ENCODE measurements around the gene DYNC2H1.
"Not testable (repeated sequence)": the region's sequence is repeated elsewhere in the genome, so short reads cannot be mapped to it uniquely, and the experiment has no call there.

Gene DYNC2H1

GRCh38 chr11:103141986-103142385 lies 32.8 kb downstream of the DYNC2H1 start:
- DNase-seq (ENCODE audit: low read depth) = not testable (repeated sequence)

DNA sequence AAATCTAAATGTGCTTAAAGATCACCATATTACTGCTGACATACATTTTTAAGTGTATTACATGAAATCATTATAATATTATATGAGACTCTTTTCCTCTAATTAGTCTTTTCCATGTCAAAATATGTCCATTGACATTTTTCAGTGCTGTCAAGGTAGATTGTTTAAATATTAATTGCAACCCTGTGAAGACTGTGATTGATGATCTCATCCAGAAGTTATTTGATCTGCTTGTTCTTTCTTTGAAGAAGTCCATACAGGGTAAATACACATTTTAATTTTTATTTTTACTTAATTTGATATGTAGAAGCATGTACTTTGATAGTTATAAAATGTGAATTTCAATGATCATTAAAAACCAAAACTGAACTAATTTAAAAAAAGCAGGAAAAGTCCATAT lies 38.4 kb downstream of the DYNC2H1 start:
- DNase-seq (ENCODE audit: low read depth) = no peak

- DNase-seq (ENCODE audit: low read depth) = no peak
Measured at GRCh38 chr11:103157542-103157941, 48.3 kb downstream of the DYNC2H1 start.

- DNase-seq (ENCODE audit: low read depth) = no peak
Measured at GRCh38 chr11:103164093-103164796, 55.0 kb downstream of the DYNC2H1 start.

DNA sequence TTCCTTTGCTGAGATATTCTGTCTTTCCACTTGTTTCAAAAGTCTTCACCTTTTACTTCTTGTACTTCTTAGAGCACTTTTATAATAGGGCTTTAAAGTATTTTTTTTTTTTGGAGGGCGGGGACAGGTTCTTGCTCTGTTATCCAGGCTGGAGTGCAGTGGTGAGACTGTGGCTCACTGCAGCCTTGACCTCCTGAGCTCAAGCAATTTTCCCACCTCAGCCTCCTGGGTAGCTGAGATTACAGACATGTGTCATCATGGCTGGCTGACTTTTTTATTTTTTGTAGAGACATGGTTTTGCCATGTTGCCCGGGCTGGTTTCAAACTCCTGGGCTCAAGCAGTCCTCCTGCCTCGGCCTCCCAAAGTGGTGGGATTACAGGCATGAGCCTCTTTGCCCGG lies 57.9 kb downstream of the DYNC2H1 start:
- no peak for DNase-seq (ENCODE audit: low read depth)

DNA sequence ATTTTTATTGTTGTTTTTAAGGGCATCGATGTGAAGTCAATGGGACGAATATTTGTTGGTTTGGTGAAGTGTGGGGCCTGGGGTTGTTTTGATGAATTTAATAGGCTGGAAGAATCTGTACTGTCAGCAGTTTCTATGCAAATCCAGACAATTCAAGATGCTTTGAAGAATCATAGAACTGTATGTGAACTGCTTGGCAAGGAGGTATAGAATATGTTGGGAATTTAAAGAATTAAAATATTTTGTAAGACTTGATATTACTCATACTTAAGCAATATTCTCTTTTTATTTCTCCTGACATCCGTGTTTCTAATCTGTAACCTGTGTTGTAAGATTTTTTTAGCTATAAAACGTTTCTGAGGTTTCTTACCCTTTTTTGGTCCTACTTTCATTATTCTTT lies 61.6 kb downstream of the DYNC2H1 start:
- DNase-seq (ENCODE audit: low read depth) = peak; percentile 27

DNA sequence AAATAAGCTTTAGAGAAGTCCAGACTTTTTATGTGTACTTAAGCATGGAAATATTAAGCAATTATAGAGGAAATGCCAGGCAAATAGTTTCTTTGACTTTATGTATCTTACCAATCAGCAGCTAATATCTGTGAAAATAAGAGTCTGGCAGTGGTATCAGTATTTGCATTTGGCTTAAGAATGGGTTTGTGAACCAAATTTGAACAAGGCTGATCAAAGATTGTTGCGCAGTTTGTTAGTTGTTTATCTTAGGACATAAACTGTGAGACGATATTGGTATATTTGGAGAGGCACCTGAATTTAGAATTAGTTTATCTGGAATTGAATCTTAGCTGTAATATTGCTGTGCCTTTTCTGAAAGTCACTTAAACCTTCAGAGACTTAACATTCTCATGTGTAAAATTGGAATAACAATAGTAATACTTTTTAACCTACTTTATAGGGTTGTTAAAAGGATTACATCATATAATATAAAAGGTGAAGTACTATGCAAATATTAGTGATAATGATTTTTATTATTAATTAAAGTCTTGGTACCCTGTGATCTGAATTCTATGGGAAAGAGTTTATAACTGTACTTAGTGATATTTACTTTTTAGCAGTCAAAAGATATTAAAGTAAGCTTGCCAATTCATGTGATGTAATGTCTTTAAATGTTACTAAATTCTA lies 66.4 kb downstream of the DYNC2H1 start:
- no peak for DNase-seq (ENCODE audit: low read depth)

DNA sequence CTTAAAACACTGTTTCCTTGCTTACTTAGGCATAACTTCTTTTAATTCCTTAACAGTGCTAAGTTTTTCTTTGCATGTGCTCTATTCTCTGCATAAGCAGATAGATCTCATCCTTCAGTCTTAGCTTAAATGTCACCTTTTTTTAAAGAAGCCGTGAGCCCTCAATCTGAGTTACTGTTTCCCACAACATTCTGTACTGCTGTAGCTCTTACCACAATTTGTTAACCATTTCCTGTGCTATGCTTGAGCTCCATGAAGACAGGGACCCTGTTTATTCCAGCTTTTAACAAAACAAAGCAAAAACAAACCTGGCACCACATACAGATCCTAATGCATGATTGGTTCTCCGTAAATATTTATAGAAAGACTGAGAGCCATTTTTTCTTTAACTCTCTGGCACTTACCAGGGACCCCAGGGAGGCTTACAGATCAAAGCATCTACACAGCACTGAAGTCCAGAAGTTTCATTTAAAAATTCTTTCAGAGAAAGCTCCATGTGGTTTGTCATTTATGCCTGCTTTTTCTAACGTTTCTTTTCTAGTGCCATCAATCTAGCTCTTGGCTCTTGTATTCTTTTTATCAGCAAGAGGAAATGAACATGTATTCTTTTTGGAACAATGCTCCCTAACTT lies 74.9 kb downstream of the DYNC2H1 start:
- no peak for DNase-seq (ENCODE audit: low read depth)

DNA sequence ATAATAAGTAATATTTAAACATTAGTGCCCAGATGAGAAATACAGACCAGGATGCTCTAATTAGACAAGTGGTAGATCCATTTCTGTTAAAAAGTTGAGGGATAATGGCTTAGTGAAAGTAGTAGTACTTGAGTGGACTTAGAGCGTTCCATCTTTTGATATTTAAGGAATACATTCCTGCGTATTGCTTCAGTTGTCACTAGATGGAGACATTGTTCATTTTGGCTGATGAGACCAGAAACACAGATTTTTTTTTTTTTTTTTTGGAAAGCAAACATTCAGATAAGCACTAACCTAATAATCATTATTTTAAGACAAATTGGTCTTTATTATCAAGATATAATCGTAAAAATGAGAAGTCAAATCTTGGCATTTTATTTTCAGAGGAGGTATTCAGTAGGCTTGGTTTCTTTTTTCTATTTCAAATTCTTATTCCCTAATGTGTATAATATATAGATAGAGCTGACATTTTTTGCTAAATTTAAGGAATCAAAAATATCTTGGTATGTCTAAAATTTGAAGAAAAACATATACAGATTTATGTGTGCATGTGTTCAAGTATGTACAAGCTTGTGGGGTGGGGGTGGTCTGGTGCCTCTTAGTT lies 92.9 kb downstream of the DYNC2H1 start:
- DNase-seq (ENCODE audit: low read depth) = peak; percentile 20

DNA sequence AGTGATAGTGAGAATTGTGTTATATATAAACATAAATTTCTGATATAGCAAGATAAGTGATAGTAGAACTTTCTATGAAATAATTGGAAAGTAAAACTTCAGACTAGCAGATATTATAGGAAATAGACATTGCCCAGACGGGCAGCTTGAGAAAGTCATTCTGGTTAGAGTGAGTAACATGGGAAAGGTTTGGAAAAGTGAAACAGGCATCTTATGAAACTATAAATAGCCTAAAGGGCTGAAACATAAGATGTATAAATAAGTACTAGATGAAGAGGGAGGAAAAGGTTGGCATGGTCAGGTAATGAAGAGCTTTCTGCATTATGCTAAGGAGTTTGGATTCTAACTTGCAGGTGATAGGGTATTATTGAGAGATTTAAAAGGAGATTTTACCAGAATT lies 101.3 kb downstream of the DYNC2H1 start:
- no peak for DNase-seq (ENCODE audit: low read depth)

DNA sequence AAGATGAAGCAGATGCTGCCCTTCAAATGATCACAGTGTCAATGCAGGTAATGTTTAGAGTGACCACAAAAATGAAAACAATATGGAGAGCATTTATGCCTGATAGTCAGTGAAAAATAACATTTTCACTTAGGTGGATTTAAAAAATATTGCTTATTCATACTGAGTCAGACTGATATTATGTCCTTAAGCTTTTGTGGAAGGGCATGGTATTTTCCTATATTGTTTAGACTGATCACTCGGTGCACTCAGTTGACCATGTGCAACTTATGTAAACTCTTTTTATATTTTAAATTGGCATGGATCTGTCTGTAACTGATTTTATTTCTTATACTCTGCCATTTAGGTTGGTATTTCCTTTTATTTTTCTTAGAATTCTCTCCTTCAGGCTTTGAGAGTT lies 106.6 kb downstream of the DYNC2H1 start:
- DNase-seq (ENCODE audit: low read depth) = no peak

- no peak for DNase-seq (ENCODE audit: low read depth)
Measured at GRCh38 chr11:103220133-103220532, 110.9 kb downstream of the DYNC2H1 start.

GRCh38 chr11:103222806-103223205 lies 113.6 kb downstream of the DYNC2H1 start:
- no peak for DNase-seq (ENCODE audit: low read depth)

- no peak for DNase-seq (ENCODE audit: low read depth)
Measured at GRCh38 chr11:103228807-103229206, 119.6 kb downstream of the DYNC2H1 start.

DNA sequence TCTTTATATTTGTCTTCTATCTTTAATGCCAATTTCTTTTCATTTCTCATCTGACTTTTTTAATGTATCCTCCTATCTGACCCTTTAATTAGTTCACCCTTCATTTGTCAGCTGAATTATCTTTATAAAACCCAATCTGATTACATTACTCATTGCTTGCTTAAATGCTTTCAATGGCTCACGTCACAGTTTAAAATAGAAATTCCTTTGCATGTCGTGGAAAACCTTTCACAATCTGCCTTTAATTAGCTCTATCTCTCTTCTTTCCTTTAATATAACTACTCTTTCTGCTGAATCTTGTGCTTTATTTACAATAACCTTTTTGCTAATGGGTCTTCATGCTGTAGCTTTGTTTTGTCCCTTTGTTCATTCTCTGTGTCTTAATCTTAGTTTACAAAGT lies 125.7 kb downstream of the DYNC2H1 start:
- DNase-seq (ENCODE audit: low read depth) = no peak

DNA sequence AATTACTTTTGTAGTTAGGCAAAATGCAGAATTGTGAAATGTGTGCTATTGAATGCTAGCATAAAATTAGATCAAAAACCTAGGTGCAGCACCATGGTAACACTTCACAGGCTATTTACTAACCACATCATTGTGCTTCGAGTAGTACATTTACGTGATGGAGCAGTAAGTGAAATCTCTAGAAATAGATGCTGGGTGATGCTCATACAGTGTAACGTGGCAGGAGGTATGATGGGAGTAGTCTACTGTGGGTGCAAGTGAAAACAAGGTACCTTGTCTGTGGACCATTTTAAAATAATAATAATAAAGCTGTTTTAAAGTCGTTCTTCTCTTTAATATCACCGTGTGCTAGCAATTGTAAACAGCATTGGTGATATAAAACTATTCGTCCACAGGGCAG lies 132.3 kb downstream of the DYNC2H1 start:
- no peak for DNase-seq (ENCODE audit: low read depth)

GRCh38 chr11:103254123-103254522 lies 144.9 kb downstream of the DYNC2H1 start:
- no peak for DNase-seq (ENCODE audit: low read depth)

DNA sequence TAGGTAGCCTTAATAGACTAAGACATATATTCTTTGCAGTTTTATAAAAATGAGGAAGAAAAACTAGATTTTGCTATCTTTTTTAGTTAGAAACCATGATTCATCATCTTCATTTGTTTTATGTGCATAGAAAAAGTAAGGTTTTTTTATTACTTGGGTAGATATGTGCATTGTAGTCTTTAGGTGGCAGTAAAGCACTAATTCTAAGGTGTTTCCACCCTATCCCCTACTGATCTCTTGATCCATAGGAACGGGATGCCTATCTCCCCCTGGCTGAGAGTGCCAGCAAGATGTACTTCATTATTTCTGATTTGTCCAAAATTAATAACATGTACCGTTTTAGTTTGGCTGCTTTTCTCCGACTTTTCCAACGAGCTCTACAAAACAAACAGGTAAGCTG lies 148.1 kb downstream of the DYNC2H1 start:
- DNase-seq (ENCODE audit: low read depth) = no peak

- DNase-seq (ENCODE audit: low read depth) = no peak
Measured at GRCh38 chr11:103266167-103266831, 157.1 kb downstream of the DYNC2H1 start.

GRCh38 chr11:103272876-103273275 lies 163.7 kb downstream of the DYNC2H1 start:
- DNase-seq (ENCODE audit: low read depth) = no peak

DNA sequence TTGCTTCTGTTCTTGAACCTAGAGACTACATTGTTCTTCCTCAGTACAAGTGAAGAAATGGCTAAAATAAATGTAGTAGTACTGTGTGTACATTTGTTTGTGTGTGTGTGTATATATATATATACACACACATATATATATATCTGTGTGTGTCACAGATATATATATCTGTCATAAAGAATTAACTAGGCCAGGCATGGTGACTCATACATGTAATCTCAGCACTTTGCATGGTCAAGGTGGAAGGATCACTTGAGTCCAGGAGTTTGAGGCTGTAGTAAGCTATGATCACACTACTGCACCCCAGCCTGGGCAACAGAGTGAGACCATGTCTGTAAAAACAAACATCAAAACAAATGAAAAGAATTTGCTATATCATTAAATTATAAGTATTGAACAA lies 164.8 kb downstream of the DYNC2H1 start:
- DNase-seq (ENCODE audit: low read depth) = no peak

DNA sequence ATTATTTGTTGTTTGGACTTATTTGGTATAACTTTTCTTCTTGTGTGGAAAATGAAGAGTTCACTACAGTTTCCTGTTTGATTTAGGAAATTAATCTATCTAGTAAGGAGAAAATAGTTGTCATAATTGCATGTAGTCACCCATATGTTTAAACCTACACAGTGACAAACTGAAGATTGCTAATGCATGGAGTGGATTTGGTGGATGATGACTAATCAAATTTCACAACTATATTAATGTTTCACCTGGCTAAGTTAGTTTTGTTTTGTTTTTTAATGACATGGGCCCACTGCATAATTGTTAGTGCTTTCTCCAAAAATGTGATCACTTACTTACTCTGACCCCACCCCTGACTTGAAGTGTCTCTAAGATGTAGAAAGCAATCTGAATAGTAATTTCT lies 170.6 kb downstream of the DYNC2H1 start:
- no peak for DNase-seq (ENCODE audit: low read depth)

All from non-pigmented ciliary epithelial cell (primary cell).